Activated T-helper 17 cell treated with anti-CD3 and anti-CD28 coated beads, Interleukin-2, amount 50 U/mL, for 72 hours (primary cell): Measurements from ENCODE around the gene ELN. TPM values are rescaled to one million over a fixed set of nuclear protein-coding genes. Genes with fewer than 3 reads are reported as not detected.

Experiments
- ATAC-seq: fragments of 150-1000 bp; cut with Tn5 transposase; replicated peaks from 2 replicates; pipeline ENCODE4 v1.10.0; 2021; ENCODE audit warnings: mild to moderate bottlenecking, moderate library complexity
- H3K27ac Mint-ChIP-seq: one replicate; pipeline ENCODE4 v1.8.0; 2022; ENCODE audit warnings: mixed read lengths
- H3K27me3 Mint-ChIP-seq: one replicate; pipeline ENCODE4 v1.8.0; 2022; ENCODE audit warnings: mixed read lengths
- H3K36me3 Mint-ChIP-seq: one replicate; pipeline ENCODE4 v1.8.0; 2022; ENCODE audit warnings: low read depth, mild to moderate bottlenecking, mixed read lengths
- H3K4me1 Mint-ChIP-seq: one replicate; pipeline ENCODE4 v1.8.0; 2022; ENCODE audit warnings: mixed read lengths
- H3K4me3 Mint-ChIP-seq: one replicate; pipeline ENCODE4 v1.8.0; 2022; ENCODE audit warnings: mild to moderate bottlenecking, mixed read lengths
- H3K9me3 Mint-ChIP-seq: one replicate; pipeline ENCODE4 v1.8.0; 2022; ENCODE audit warnings: mixed read lengths
- total RNA-seq, 2 donors: library from RNA; stranded (reverse); gene quantifications; one replicate each; pipeline ENCODE4 v1.2.3, GENCODE V29; 2022

Gene ELN
- total RNA-seq, 2 donors from 2014 or later, result not detected

DNA sequence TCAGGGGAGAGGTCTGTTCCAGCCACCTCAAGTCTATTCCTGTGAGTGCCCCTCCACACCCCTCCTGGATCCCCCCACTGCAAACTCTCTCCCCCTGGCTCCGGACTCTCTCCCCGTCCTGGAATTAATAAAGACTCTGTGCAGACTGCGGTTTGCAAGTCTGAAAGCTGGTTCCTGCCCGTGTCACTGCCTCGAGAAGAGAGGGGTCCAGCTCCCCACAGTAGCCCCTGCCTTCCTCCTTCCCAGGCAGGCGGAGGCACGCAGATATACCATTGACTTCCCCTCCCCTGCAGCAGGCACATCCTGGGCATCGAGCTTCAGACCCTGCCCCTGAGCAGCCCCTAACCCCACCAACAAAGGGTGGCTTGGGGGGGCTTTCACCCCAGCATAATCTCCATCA, 2.2 kb upstream of the ELN start:
- Mint-ChIP-seq H3K27ac (no peak overlapping the region), H3K4me1 (peaks cover 5% of the 10 kb centered on the region), H3K4me3 (no peak overlapping the region), H3K36me3 (no peaks in the 10 kb centered on the region), H3K27me3 (peaks cover 34% of the 10 kb centered on the region), H3K9me3 (no peaks in the 10 kb centered on the region)
- ATAC-seq, result no peak

- ATAC-seq, result peak; percentile 6
- no peaks in the 10 kb centered on the region for H3K36me3 Mint-ChIP-seq
- no peaks in the 10 kb centered on the region for H3K9me3 Mint-ChIP-seq
- peaks cover 34% of the 10 kb centered on the region for H3K27me3 Mint-ChIP-seq
- H3K4me3 Mint-ChIP-seq, result no peak overlapping the region
- no peak overlapping the region for H3K27ac Mint-ChIP-seq
- H3K4me1 Mint-ChIP-seq, result peaks cover 5% of the 10 kb centered on the region
These were observed 1.5 kb upstream of the ELN start for GRCh38 chr7:74026406-74026902.

- ATAC-seq, result peak; percentile 67
- H3K27me3 Mint-ChIP-seq, result peaks cover 38% of the 10 kb centered on the region
- no peaks in the 10 kb centered on the region for H3K9me3 Mint-ChIP-seq
- no peak overlapping the region for H3K27ac Mint-ChIP-seq
- peaks cover 5% of the 10 kb centered on the region for H3K4me1 Mint-ChIP-seq
- no peaks in the 10 kb centered on the region for H3K36me3 Mint-ChIP-seq
- no peak overlapping the region for H3K4me3 Mint-ChIP-seq
These were observed 880 bp upstream of the ELN start for GRCh38 chr7:74026903-74027682.

DNA sequence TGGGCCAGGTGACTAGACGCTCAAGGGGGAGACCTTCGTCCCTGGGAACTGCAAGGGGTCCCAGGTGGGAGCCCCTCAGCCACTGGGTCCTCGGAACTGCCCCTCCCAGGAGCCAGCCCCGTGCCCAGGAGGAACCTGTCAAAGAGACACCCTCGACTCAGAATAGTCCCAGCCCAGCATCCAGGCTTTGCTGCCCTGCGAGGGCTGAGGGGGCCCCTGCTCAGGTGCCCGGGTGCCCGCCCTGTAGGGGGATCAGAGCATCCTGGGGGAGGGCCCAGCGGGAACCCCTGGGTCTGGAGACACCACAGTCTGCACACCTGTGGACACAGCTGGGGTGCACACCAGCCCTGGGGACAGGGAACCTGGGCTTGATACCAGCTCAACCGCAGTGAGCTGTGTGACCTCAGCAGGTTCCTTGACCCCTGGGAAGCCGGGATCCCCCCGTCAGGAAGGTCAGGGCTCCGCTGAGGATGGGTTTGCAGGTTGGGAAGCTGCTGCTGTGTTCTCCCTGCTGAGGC, 407 bp downstream of the ELN start:
- ATAC-seq, result no peak
- no peaks in the 10 kb centered on the region for H3K9me3 Mint-ChIP-seq
- no peak overlapping the region for H3K27ac Mint-ChIP-seq
- no peak overlapping the region for H3K4me3 Mint-ChIP-seq
- H3K36me3 Mint-ChIP-seq, result no peaks in the 10 kb centered on the region
- H3K4me1 Mint-ChIP-seq, result peaks cover 5% of the 10 kb centered on the region
- H3K27me3 Mint-ChIP-seq, result peaks cover 39% of the 10 kb centered on the region

DNA sequence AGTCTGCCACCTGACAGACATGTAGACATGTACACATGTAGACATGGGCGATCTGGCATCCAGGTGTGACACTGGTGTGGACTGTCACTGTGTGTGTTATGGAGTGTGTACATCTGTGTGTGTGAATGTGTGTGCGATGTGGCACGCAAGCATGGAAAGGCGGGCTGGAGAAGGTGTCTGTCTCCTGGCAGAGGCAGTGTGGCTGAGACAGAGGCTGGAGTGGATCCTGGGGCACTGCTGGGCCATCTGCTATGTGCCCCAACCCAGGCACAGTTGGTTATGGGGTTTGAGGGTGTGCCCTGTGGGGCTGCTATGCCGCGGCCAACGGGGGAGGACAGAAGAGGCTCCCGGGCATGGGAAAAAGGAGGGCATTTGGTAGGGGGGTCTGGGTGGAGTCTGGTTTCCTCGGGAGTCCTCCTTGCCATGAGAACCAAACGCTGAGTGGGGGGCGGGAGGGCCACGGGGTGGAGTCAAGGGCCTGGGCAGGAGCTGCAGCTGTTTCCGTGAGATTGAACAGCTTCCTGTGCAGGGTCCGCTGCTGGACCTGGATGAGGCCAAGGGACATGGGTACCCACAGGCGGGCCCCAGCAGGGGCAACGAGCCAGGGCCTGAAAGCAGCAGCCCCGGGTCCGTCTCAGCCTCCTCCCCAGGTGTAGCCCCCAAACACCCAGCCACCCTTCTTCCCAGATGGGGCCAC, 1.3 kb downstream of the ELN start:
- Mint-ChIP-seq H3K27ac (no peak overlapping the region), H3K4me3 (no peak overlapping the region), H3K36me3 (no peaks in the 10 kb centered on the region), H3K4me1 (peaks cover 5% of the 10 kb centered on the region), H3K9me3 (no peaks in the 10 kb centered on the region), H3K27me3 (peaks cover 35% of the 10 kb centered on the region)
- ATAC-seq, result no peak

DNA sequence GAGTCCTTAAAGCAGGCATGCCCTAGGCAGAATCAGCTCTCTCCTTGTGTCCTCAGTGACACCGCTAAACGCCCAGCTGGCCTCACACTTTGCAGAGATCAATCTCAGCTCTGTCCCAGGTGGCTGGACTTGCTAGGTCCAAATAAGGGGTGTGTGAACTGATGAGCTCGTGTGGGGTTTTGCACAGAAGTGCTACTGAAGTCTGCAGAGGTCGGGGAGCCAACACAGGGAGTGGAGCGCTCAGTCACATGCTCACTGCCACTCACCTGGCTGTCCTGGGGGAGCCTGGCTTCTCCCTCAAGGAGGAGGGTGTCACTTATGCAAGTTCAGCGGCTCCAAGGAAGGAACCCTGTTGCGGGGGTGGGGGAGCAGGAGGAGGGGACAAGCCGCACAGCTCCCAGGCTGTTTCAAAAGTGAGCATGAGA, 2.0 kb downstream of the ELN start:
- H3K9me3 Mint-ChIP-seq, result no peaks in the 10 kb centered on the region

GRCh38 chr7:74030861-74031260, 2.9 kb downstream of the ELN start:
- H3K27me3 Mint-ChIP-seq, result peaks cover 27% of the 10 kb centered on the region
- H3K4me3 Mint-ChIP-seq, result no peak overlapping the region
- peaks cover 5% of the 10 kb centered on the region for H3K4me1 Mint-ChIP-seq
- H3K9me3 Mint-ChIP-seq, result no peaks in the 10 kb centered on the region
- no peak for ATAC-seq
- H3K27ac Mint-ChIP-seq, result no peak overlapping the region
- no peaks in the 10 kb centered on the region for H3K36me3 Mint-ChIP-seq

More for the DNA sequence above, 2.0 kb downstream of the ELN start:
- Mint-ChIP-seq H3K36me3 (no peaks in the 10 kb centered on the region), H3K27ac (no peak overlapping the region), H3K4me1 (peaks cover 5% of the 10 kb centered on the region), H3K27me3 (peaks cover 35% of the 10 kb centered on the region), H3K4me3 (no peak overlapping the region)
- ATAC-seq, result no peak

- Mint-ChIP-seq H3K4me1 (peaks cover 5% of the 10 kb centered on the region), H3K9me3 (no peaks in the 10 kb centered on the region), H3K4me3 (no peak overlapping the region), H3K36me3 (no peaks in the 10 kb centered on the region), H3K27me3 (peaks cover 19% of the 10 kb centered on the region), H3K27ac (no peak overlapping the region)
- no peak for ATAC-seq
These were observed 3.6 kb downstream of the ELN start for GRCh38 chr7:74031403-74032190.

DNA sequence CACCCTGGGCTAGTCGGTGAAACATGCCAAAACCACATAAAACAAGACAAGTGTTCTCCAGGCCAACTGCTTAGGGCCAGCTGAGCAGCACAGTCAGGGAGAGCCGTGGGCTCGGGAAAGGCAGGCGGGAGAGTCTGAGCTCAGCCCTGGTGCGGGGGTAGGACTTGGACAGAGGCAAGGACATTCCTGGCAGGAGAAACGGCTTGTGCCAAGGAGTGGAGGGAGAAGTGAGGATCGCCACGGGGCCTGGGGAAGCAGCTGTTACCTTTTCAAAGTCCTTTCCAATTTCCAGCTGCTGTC, 4.2 kb downstream of the ELN start:
- peaks cover 5% of the 10 kb centered on the region for H3K4me1 Mint-ChIP-seq
- no peaks in the 10 kb centered on the region for H3K9me3 Mint-ChIP-seq
- H3K27me3 Mint-ChIP-seq, result peaks cover 17% of the 10 kb centered on the region
- ATAC-seq, result no peak
- no peak overlapping the region for H3K4me3 Mint-ChIP-seq
- H3K36me3 Mint-ChIP-seq, result no peaks in the 10 kb centered on the region
- H3K27ac Mint-ChIP-seq, result no peak overlapping the region

GRCh38 chr7:74032624-74033371, 4.8 kb downstream of the ELN start:
- Mint-ChIP-seq H3K27me3 (peaks cover 17% of the 10 kb centered on the region), H3K36me3 (no peaks in the 10 kb centered on the region), H3K27ac (no peak overlapping the region), H3K9me3 (no peaks in the 10 kb centered on the region), H3K4me3 (no peak overlapping the region), H3K4me1 (peaks cover 5% of the 10 kb centered on the region)
- no peak for ATAC-seq

GRCh38 chr7:74033372-74034311, 5.7 kb downstream of the ELN start:
- Mint-ChIP-seq H3K4me1 (peaks cover 5% of the 10 kb centered on the region), H3K27ac (no peak overlapping the region), H3K27me3 (peaks cover 16% of the 10 kb centered on the region), H3K4me3 (no peak overlapping the region), H3K9me3 (no peaks in the 10 kb centered on the region), H3K36me3 (no peaks in the 10 kb centered on the region)
- ATAC-seq, result no peak

DNA sequence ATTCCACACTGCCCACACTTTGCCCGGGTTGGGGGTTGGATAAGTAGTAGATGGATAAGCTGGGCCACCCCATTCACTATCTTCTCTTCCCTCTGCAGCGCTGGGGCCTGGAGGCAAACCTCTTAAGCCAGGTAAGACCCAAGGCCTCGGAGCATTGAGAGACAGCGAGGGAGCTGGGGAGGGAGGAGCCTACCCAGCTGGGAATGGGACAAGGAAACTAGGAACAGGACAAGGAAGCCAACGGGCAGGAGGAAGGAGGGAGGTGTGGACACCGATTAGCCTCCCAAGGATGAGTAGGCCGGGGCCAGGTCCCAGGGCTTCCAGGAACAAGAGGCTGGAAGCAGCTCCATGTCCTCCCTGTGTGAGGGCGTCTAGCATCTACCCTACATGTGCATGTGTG, 9.6 kb downstream of the ELN start:
- Mint-ChIP-seq H3K4me3 (no peak overlapping the region), H3K27ac (no peak overlapping the region), H3K4me1 (no peaks in the 10 kb centered on the region), H3K27me3 (no peaks in the 10 kb centered on the region), H3K36me3 (no peaks in the 10 kb centered on the region), H3K9me3 (no peaks in the 10 kb centered on the region)
- ATAC-seq, result no peak
